Natural killer cell (primary cell): ENCODE results near the gene DPYD. TPM values are rescaled to one million over a fixed set of nuclear protein-coding genes. Genes with fewer than 3 reads are reported as not detected.

Source experiments
- ATAC-seq, 3 donors: fragments of 150-1000 bp in 2 of 3; fragments of 200-7000 bp in 1 of 3; cut with Tn5 transposase; 1 replicate in 1 of 3; 2 replicates in 2 of 3; pipeline ENCODE4 v1.10.0; 2021; ENCODE audit warnings: mild to moderate bottlenecking in 2 of 3, moderate library complexity in 2 of 3
- DNase-seq, 2 donors: peaks; one replicate each; pipeline versions ENCODE4 v3.0.0 to v3.0.0-alpha.2; 2013 to 2021; ENCODE audit warnings: mixed read lengths in 1 of 2
- H3K27ac ChIP-seq: one replicate; pipeline ENCODE4 v1.5.1; 2013; ENCODE audit warnings: mild to moderate bottlenecking, low read length
- H3K27me3 ChIP-seq: one replicate; pipeline ENCODE4 v1.6.1; 2013; ENCODE audit warnings: low read length; ENCODE audit not compliant: control insufficient read depth, insufficient read depth
- H3K36me3 ChIP-seq: one replicate; pipeline ENCODE4 v1.6.1; 2013; ENCODE audit warnings: low read length; ENCODE audit not compliant: control insufficient read depth, insufficient read depth
- H3K4me1 ChIP-seq: one replicate; pipeline ENCODE4 v1.6.1; 2013; ENCODE audit warnings: low read length; ENCODE audit not compliant: control insufficient read depth, insufficient read depth
- H3K4me3 ChIP-seq: one replicate; pipeline ENCODE4 v1.5.1; 2013; ENCODE audit warnings: low read length
- H3K9me3 ChIP-seq: one replicate; pipeline ENCODE4 v1.6.1; 2013; ENCODE audit warnings: low read length; ENCODE audit not compliant: control insufficient read depth, insufficient read depth
- H3K27ac Mint-ChIP-seq, 2 donors: one replicate each; pipeline ENCODE4 v1.8.0; 2022; ENCODE audit warnings: mild to moderate bottlenecking in 2 of 2, mixed read lengths in 2 of 2, moderate library complexity in 1 of 2
- H3K27me3 Mint-ChIP-seq, 2 donors: one replicate each; pipeline ENCODE4 v1.8.0; 2022; ENCODE audit warnings: low read depth in 2 of 2, mixed read lengths in 2 of 2
- H3K36me3 Mint-ChIP-seq: one replicate; pipeline ENCODE4 v1.8.0; 2022; ENCODE audit warnings: mixed read lengths
- H3K4me1 Mint-ChIP-seq, 2 donors: one replicate each; pipeline ENCODE4 v1.8.0; 2022; ENCODE audit warnings: mixed read lengths in 2 of 2
- H3K4me3 Mint-ChIP-seq: one replicate; pipeline ENCODE4 v1.8.0; 2022; ENCODE audit warnings: mild to moderate bottlenecking, moderate library complexity, mixed read lengths
- H3K9me3 Mint-ChIP-seq, 2 donors: one replicate each; pipeline ENCODE4 v1.8.0; 2022; ENCODE audit warnings: mixed read lengths in 2 of 2
- CTCF ChIP-seq: fragments of 200-600 bp; IDR thresholded peaks from one replicate; pipeline ENCODE4 v1.8.0; 2022; ENCODE audit warnings: antibody characterized with exemption
- WGBS: methylation state at CpG from one replicate; pipeline ENCODE4 v1.1.7; 2013; ENCODE audit warnings: missing lambda C conversion rate; ENCODE audit not compliant: insufficient coverage; 5-methylcytosine and 5-hydroxymethylcytosine counted together
- intact Hi-C: fragments of 100-400 bp; cut with micrococcal nuclease; formaldehyde crosslinking; loops from one replicate; pipeline ENCODE4 v1.14.2; 2022
- total RNA-seq, 4 donors: library from RNA; stranded (reverse); fragments of 120-200 nt in 1 of 4; gene quantifications; one replicate each; pipeline versions ENCODE4 v1.2.3 to v1.2.4, GENCODE V29; 2013 to 2022

DPYD gene
- total RNA-seq, 3 donors from 2014 or later (not counting 1 experiment from before 2014, with no cell fraction given), result 56.6 to 66.7 (median 56.9) TPM

GRCh38 chr1:97925151-97925550 lies 4.3 kb upstream of the DPYD start:
- intact Hi-C loops, result no loop called here

DNA sequence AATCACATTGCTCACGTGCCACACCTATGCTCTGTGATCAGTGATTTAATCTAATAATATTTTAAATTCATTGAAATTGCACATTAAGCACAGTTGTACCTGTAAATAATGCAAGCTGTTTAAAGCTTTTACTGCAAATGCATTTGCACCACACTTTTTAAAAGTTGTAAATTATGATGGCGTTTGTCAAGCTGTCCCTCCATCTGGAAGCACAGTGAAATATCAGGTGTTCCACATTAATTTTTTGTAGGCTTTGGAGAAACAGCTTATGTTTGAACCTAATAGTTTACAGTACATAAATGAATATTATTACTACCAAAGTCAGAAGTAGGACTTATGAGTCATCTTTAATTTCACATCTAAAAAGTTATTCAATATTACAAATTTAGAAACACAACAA lies 3.0 kb upstream of the DPYD start:
- intact Hi-C loops, result no loop called here
- H3K27me3 ChIP-seq, result no peaks in the 10 kb centered on the region

More at GRCh38 chr1:97925151-97925550, 4.3 kb upstream of the DPYD start:
- Mint-ChIP-seq H3K27ac (no peak overlapping the region), H3K4me1 (peaks cover 13 to 17% of the 10 kb centered on the region in 2 donors), H3K36me3 (no peaks in the 10 kb centered on the region), H3K27me3 (no peaks in the 10 kb centered on the region), H3K9me3 (no peaks in the 10 kb centered on the region), H3K4me3 (no peak overlapping the region)
- Histone ChIP-seq H3K27me3 (no peaks in the 10 kb centered on the region), H3K9me3 (no peaks in the 10 kb centered on the region), H3K36me3 (no peaks in the 10 kb centered on the region), H3K4me3 (no peak overlapping the region), H3K27ac (no peak overlapping the region), H3K4me1 (peaks cover 3% of the 10 kb centered on the region)
- DNase-seq, result no peak
- no peak for ATAC-seq
- no peak for TF ChIP-seq CTCF

GRCh38 chr1:97920276-97920831 lies 480 bp downstream of the DPYD start:
- no peaks in the 10 kb centered on the region for H3K36me3 ChIP-seq
- no peaks in the 10 kb centered on the region for H3K9me3 ChIP-seq
- H3K4me1 Mint-ChIP-seq, result peaks cover 46 to 48% of the 10 kb centered on the region in 2 donors
- TF ChIP-seq CTCF, result no peak
- WGBS, result under 1% methylated on average over 24 of the region's 24 CpGs
- peak; percentile 46 to 55 (median 52) for ATAC-seq
- H3K4me3 Mint-ChIP-seq, result peak overlapping the region; percentile 97
- H3K27ac ChIP-seq, result peak overlapping the region; percentile 83
- H3K4me3 ChIP-seq, result peak overlapping the region; percentile 90
- no peaks in the 10 kb centered on the region for H3K9me3 Mint-ChIP-seq
- peaks cover 3% of the 10 kb centered on the region for H3K4me1 ChIP-seq
- intact Hi-C loops, result no loop called here
- H3K36me3 Mint-ChIP-seq, result no peaks in the 10 kb centered on the region
- no peak for DNase-seq
- H3K27me3 ChIP-seq, result no peaks in the 10 kb centered on the region
- H3K27me3 Mint-ChIP-seq, result no peaks in the 10 kb centered on the region
- peak overlapping the region; percentile 91 to 94 for H3K27ac Mint-ChIP-seq

More for the DNA sequence above, 3.0 kb upstream of the DPYD start:
- Mint-ChIP-seq H3K4me1 (peaks cover 24 to 30% of the 10 kb centered on the region in 2 donors), H3K27me3 (no peaks in the 10 kb centered on the region), H3K36me3 (no peaks in the 10 kb centered on the region), H3K4me3 (no peak overlapping the region), H3K9me3 (no peaks in the 10 kb centered on the region), H3K27ac (no peak overlapping the region)
- TF ChIP-seq CTCF, result no peak
- H3K27ac ChIP-seq, result no peak overlapping the region
- 90% methylated on average over 2 of the region's 2 CpGs for WGBS
- no peaks in the 10 kb centered on the region for H3K9me3 ChIP-seq
- no peak for DNase-seq
- H3K36me3 ChIP-seq, result no peaks in the 10 kb centered on the region
- no peak for ATAC-seq
- no peak overlapping the region for H3K4me3 ChIP-seq
- peaks cover 3% of the 10 kb centered on the region for H3K4me1 ChIP-seq
